Smooth muscle cell (in vitro differentiated cells): ENCODE measurements around the gene ANO10. TPM values are rescaled to one million over a fixed set of nuclear protein-coding genes. Genes with fewer than 3 reads are reported as not detected.
A peak's percentile ranks its signal among the peaks of the same experiment; 100 is the strongest.

Experiments used
- DNase-seq: peaks from one replicate; lab custom pipeline; 2025; ENCODE audit not compliant: unreplicated experiment; lab: John Stamatoyannopoulos, UW
- H2AFZ ChIP-seq: fragments of 200-600 bp; sonication (generic); 2 replicates; pipeline ENCODE4 v1.6.0; 2016; ENCODE audit warnings: antibody characterized with exemption, low read depth, mild to moderate bottlenecking
- H3F3A ChIP-seq: fragments of 200-600 bp; sonication (generic); 2 replicates; pipeline ENCODE4 v1.6.0; 2017; ENCODE audit warnings: antibody characterized with exemption, low read depth
- H3K27ac ChIP-seq: fragments of 200-600 bp; sonication (generic); 2 replicates; pipeline ENCODE4 v1.5.1; 2016; ENCODE audit warnings: low read depth, mild to moderate bottlenecking
- H3K27me3 ChIP-seq: fragments of 200-600 bp; sonication (generic); 2 replicates; pipeline ENCODE4 v1.6.1; 2016; ENCODE audit warnings: low read depth, mild to moderate bottlenecking
- H3K36me3 ChIP-seq: fragments of 200-600 bp; sonication (generic); 2 replicates; pipeline ENCODE4 v1.5.1; 2016; ENCODE audit warnings: low read depth
- H3K4me1 ChIP-seq: fragments of 200-600 bp; sonication (generic); 2 replicates; pipeline ENCODE4 v1.5.1; 2016; ENCODE audit warnings: low read depth
- H3K4me2 ChIP-seq: fragments of 200-600 bp; sonication (generic); 2 replicates; pipeline ENCODE4 v1.6.0; 2016; ENCODE audit warnings: mild to moderate bottlenecking
- H3K4me3 ChIP-seq: fragments of 200-600 bp; sonication (generic); 2 replicates; pipeline ENCODE4 v1.5.1; 2016; ENCODE audit warnings: mild to moderate bottlenecking
- H3K79me2 ChIP-seq: fragments of 200-600 bp; sonication (generic); 2 replicates; pipeline ENCODE4 v1.6.0; 2016; ENCODE audit warnings: low read depth, mild to moderate bottlenecking
- H3K9ac ChIP-seq: fragments of 200-600 bp; sonication (generic); 2 replicates; pipeline ENCODE4 v1.6.0; 2016; ENCODE audit warnings: low read depth
- H3K9me3 ChIP-seq: fragments of 200-600 bp; sonication (generic); replicated peaks from 2 replicates; pipeline ENCODE4 v1.5.1; 2016; ENCODE audit warnings: low read depth
- H4K20me1 ChIP-seq: fragments of 200-600 bp; sonication (generic); 2 replicates; pipeline ENCODE4 v1.6.0; 2016; ENCODE audit warnings: low read depth
- WGBS: methylation state at CpG from one replicate; pipeline ENCODE4 v1.1.7; 2016; ENCODE audit warnings: low lambda C conversion rate; 5-methylcytosine and 5-hydroxymethylcytosine counted together
- polyA plus RNA-seq: library from polyadenylated mRNA; unstranded; fragments of >200 nt; fragmentation: Nextera tagmentation; extraction: Ambion mirVana; gene quantifications from 2 replicates; pipeline ENCODE4 v1.2.1, GENCODE V29; 2016
- total RNA-seq: library from RNA; depleted of rRNA; stranded (reverse); fragments of >200 nt; gene quantifications from 2 replicates; pipeline ENCODE4 v1.2.3, GENCODE V29; 2014
- TF ChIP-seq, protein P1 (sequence below): fragments of 200-600 bp; sonication (generic); IDR thresholded peaks from 2 replicates; pipeline ENCODE4 v1.5.1; 2017; ENCODE audit warnings: borderline replicate concordance, mild to moderate bottlenecking, antibody characterized with exemption; ENCODE audit not compliant: insufficient read depth, poor library complexity, severe bottlenecking

Gene ANO10
- total and polyA plus RNA-seq, 2 experiments from 2014 or later, result 19.2 to 25.3 TPM

DNA sequence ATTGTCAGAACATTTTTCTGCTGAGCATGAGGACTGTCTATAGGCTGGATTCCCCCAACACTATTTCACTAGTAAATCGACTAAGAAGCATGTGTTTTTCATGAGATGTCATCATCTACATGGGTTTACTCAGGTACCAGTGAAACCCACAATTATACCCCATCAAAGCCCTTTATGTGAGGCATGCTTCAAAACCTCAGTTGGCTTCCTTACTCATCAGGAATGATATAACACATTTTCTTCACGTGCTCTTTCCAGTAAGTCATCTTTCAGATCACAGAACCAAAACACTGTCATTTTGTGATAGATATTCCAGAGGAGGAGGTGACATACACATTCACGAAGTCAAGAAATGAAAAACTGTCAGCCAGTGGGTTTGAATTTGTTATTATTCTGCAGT is 116.5 kb downstream of the ANO10 start:
- Histone ChIP-seq H2AFZ (no peak overlapping the region), H3K36me3 (no peaks in the 10 kb centered on the region), H3K27me3 (no peaks in the 10 kb centered on the region), H3K9me3 (no peaks in the 10 kb centered on the region), H3K4me1 (no peaks in the 10 kb centered on the region), H3K79me2 (no peaks in the 10 kb centered on the region), H3K4me2 (no peak overlapping the region), H3K4me3 (no peak overlapping the region), H3F3A (no peaks in the 10 kb centered on the region), H3K27ac (no peak overlapping the region), H4K20me1 (no peaks in the 10 kb centered on the region), H3K9ac (no peak overlapping the region)
- WGBS, result 56% methylated on average over 3 of the region's 3 CpGs
- no peak for DNase-seq
- TF ChIP-seq, protein P1, sequence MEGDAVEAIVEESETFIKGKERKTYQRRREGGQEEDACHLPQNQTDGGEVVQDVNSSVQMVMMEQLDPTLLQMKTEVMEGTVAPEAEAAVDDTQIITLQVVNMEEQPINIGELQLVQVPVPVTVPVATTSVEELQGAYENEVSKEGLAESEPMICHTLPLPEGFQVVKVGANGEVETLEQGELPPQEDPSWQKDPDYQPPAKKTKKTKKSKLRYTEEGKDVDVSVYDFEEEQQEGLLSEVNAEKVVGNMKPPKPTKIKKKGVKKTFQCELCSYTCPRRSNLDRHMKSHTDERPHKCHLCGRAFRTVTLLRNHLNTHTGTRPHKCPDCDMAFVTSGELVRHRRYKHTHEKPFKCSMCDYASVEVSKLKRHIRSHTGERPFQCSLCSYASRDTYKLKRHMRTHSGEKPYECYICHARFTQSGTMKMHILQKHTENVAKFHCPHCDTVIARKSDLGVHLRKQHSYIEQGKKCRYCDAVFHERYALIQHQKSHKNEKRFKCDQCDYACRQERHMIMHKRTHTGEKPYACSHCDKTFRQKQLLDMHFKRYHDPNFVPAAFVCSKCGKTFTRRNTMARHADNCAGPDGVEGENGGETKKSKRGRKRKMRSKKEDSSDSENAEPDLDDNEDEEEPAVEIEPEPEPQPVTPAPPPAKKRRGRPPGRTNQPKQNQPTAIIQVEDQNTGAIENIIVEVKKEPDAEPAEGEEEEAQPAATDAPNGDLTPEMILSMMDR, result no peak

DNA sequence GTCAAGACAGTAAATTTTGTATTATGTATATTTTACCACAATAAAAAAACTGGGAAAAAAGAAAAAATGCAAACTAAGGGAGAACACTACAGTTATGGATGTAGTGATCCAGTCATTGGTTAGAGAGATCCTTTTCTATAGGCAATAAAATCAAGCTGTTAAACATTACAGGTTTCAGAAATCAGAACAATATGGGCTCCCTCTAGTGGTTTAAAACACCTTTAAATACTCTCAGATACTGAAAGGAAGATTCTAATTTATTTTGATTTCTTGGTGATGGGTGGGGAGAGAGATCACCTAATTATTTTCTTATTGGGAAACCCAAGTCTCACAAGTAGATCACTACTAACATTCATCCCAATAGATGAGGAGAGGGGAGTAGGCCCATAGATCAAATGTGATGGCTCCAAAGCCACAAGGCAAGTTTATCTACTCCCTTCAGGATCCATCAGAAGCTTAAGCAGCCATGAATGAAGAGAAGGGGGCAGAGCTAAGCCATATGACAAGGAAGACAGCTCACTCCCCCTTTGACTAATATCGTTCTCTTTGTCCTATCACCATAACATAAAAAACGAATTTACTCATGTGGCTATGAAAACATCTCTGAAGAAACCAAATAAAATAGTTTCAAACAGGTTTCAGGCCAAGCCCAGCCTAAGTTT is 118.6 kb downstream of the ANO10 start:
- TF ChIP-seq, protein P1, result peak; percentile 52
- Histone ChIP-seq H3K4me3 (no peak overlapping the region), H4K20me1 (peaks cover 4% of the 10 kb centered on the region), H3K9me3 (no peaks in the 10 kb centered on the region), H3K27ac (no peak overlapping the region), H3K9ac (no peak overlapping the region), H3K79me2 (no peaks in the 10 kb centered on the region), H3K4me2 (no peak overlapping the region), H3F3A (no peaks in the 10 kb centered on the region), H3K27me3 (no peaks in the 10 kb centered on the region), H2AFZ (no peak overlapping the region), H3K36me3 (no peaks in the 10 kb centered on the region), H3K4me1 (no peaks in the 10 kb centered on the region)
- no peak for DNase-seq
- WGBS, result 29% methylated on average over 2 of the region's 2 CpGs

- H3K9me3 ChIP-seq, result no peaks in the 10 kb centered on the region
- H3K4me3 ChIP-seq, result no peak overlapping the region
- H4K20me1 ChIP-seq, result peaks cover 6% of the 10 kb centered on the region
- H3F3A ChIP-seq, result no peaks in the 10 kb centered on the region
- H3K36me3 ChIP-seq, result no peaks in the 10 kb centered on the region
- TF ChIP-seq, protein P1, result no peak
- no peak overlapping the region for H2AFZ ChIP-seq
- no peak for DNase-seq
- H3K27ac ChIP-seq, result no peak overlapping the region
- H3K79me2 ChIP-seq, result no peaks in the 10 kb centered on the region
- WGBS, result 96% methylated on average over 1 of the region's 1 CpG
- peaks cover 14% of the 10 kb centered on the region for H3K4me1 ChIP-seq
- no peak overlapping the region for H3K9ac ChIP-seq
- H3K4me2 ChIP-seq, result no peak overlapping the region
- no peaks in the 10 kb centered on the region for H3K27me3 ChIP-seq
Observed at GRCh38 chr3:43499256-43499655, 122.6 kb downstream of the ANO10 start.

DNA sequence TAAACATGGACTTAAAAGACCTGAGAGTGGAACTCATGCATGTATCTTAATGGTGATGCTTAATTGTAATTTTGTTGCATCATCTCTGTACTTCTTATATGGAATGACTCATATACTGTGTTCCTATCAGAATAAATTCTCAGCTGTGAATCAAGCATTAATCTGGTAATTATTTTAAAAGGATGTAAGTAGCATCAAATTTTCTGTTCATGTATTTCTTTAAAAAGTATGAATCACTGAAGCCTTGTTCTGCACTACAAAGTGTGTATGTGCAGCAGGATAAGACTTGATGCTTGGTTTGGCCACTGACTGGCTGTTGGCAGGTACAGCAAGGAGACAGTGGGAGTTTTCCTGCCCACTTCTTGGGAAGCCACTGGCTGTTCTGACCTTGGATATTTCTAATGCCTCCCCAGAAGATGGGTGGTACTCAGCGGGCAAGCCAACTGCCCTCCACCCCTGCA is 123.9 kb downstream of the ANO10 start:
- no peak overlapping the region for H3K4me3 ChIP-seq
- no peak overlapping the region for H3K9ac ChIP-seq
- no peaks in the 10 kb centered on the region for H3F3A ChIP-seq
- 100% methylated on average over 1 of the region's 1 CpG for WGBS
- peaks cover 6% of the 10 kb centered on the region for H4K20me1 ChIP-seq
- H3K36me3 ChIP-seq, result no peaks in the 10 kb centered on the region
- DNase-seq, result no peak
- H2AFZ ChIP-seq, result no peak overlapping the region
- H3K4me2 ChIP-seq, result no peak overlapping the region
- H3K9me3 ChIP-seq, result no peaks in the 10 kb centered on the region
- TF ChIP-seq, protein P1, result no peak
- no peaks in the 10 kb centered on the region for H3K79me2 ChIP-seq
- peaks cover 14% of the 10 kb centered on the region for H3K4me1 ChIP-seq
- no peak overlapping the region for H3K27ac ChIP-seq
- no peaks in the 10 kb centered on the region for H3K27me3 ChIP-seq
